Vagina (tissue), 2 donors: ENCODE data around the gene PRRG1. TPM values are rescaled to one million over a fixed set of nuclear protein-coding genes. Genes with fewer than 3 reads are reported as not detected.
"Not testable (repeated sequence)": the region's sequence is repeated elsewhere in the genome, so short reads cannot be mapped to it uniquely, and the experiment has no call there.

ENCODE experiments used
- DNase-seq, 2 donors: peaks; one replicate each; pipeline ENCODE4 v3.0.0-alpha.2; 2017; ENCODE audit errors: extremely low spot score in 2 of 2
- H3K27ac ChIP-seq: fragments of 200-600 bp; sonication (generic); one replicate; pipeline ENCODE4 v1.5.1; 2019
- H3K27me3 ChIP-seq: fragments of 200-600 bp; sonication (generic); one replicate; pipeline ENCODE4 v1.5.1; 2019
- H3K36me3 ChIP-seq, 2 donors: fragments of 200-600 bp; sonication (generic); one replicate each; pipeline ENCODE4 v1.5.1; 2017 to 2019
- H3K4me1 ChIP-seq: fragments of 200-600 bp; sonication (generic); one replicate; pipeline ENCODE4 v1.5.1; 2019
- H3K4me3 ChIP-seq, 2 donors: fragments of 200-600 bp; sonication (generic); 1 replicate in 1 of 2; 2 replicates in 1 of 2; pipeline ENCODE4 v1.5.1; 2016 to 2019
- H3K9me3 ChIP-seq: fragments of 200-600 bp; sonication (generic); one replicate; pipeline ENCODE4 v1.5.1; 2019
- POLR2A ChIP-seq, 2 donors: fragments of 450-650 bp; IDR thresholded peaks; one replicate each; pipeline ENCODE4 v1.6.1; 2017; ENCODE audit warnings: antibody characterized with exemption in 2 of 2, mild to moderate bottlenecking in 2 of 2, moderate library complexity in 2 of 2
- POLR2AphosphoS5 ChIP-seq, 2 donors: sonication (generic); formaldehyde crosslinking; IDR thresholded peaks; one replicate each; pipeline ENCODE4 v1.9.0; 2017; ENCODE audit warnings: antibody characterized with exemption in 2 of 2, mild to moderate bottlenecking in 2 of 2, low read depth in 1 of 2; ENCODE audit not compliant: insufficient read depth in 1 of 2
- intact Hi-C: fragments of 100-400 bp; cut with DNase I; formaldehyde crosslinking; loops from one replicate; pipeline ENCODE4 v1.15.1; 2023
- total RNA-seq: library from RNA; depleted of rRNA; stranded (reverse); fragments of >200 nt; gene quantifications from one replicate; pipeline ENCODE4 v1.2.3, GENCODE V29; 2016
- TF ChIP-seq, protein P1 (sequence below), 3 experiments: fragments of 450-650 bp in 2 of 3; fragments of 200-600 bp in 1 of 3; sonication (generic) in 1 of 3; IDR thresholded peaks; one replicate each; pipeline ENCODE4 v1.5.1; 2017 to 2019; ENCODE audit warnings: antibody characterized with exemption in 3 of 3, mild to moderate bottlenecking in 2 of 3, moderate library complexity in 2 of 3

Gene PRRG1
- total RNA-seq, 1 donor from 2014 or later: 9.8 TPM

DNA sequence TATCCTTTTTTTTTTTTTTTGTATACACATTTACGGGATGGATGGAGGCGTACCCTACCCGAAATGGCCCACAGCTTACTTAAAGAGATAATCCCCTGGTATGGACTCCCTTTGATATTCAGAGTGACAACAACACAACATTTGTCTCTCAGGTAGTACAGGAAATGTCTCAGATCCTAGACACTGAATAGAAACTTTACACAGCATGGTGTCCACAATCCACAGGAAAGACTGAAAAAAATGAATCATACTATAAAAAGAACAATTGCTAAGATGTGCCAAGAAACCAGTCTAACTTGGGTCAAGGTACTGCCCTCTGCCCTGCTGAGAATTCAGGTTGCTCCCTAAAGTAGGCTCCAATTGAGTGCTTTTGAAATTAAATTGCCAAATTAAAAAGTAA lies 121.5 kb downstream of the PRRG1 start:
- TF ChIP-seq POLR2A (IDR thresholded peaks at IDR 0.05) (no peak), POLR2AphosphoS5 (IDR thresholded peaks at IDR 0.05; ENCODE audit: insufficient read depth in 1 of 2, low read depth in 1 of 2) (no peak)
- TF ChIP-seq, protein P1, sequence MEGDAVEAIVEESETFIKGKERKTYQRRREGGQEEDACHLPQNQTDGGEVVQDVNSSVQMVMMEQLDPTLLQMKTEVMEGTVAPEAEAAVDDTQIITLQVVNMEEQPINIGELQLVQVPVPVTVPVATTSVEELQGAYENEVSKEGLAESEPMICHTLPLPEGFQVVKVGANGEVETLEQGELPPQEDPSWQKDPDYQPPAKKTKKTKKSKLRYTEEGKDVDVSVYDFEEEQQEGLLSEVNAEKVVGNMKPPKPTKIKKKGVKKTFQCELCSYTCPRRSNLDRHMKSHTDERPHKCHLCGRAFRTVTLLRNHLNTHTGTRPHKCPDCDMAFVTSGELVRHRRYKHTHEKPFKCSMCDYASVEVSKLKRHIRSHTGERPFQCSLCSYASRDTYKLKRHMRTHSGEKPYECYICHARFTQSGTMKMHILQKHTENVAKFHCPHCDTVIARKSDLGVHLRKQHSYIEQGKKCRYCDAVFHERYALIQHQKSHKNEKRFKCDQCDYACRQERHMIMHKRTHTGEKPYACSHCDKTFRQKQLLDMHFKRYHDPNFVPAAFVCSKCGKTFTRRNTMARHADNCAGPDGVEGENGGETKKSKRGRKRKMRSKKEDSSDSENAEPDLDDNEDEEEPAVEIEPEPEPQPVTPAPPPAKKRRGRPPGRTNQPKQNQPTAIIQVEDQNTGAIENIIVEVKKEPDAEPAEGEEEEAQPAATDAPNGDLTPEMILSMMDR (IDR thresholded peaks at IDR 0.05): no peak
- intact Hi-C loops: no loop called here
- Histone ChIP-seq H3K27me3 (no peaks in the 10 kb centered on the region), H3K9me3 (no peaks in the 10 kb centered on the region), H3K27ac (no peak overlapping the region), H3K4me1 (no peaks in the 10 kb centered on the region), H3K4me3 (no peak overlapping the region), H3K36me3 (no peaks in the 10 kb centered on the region)
- DNase-seq: no peak

DNA sequence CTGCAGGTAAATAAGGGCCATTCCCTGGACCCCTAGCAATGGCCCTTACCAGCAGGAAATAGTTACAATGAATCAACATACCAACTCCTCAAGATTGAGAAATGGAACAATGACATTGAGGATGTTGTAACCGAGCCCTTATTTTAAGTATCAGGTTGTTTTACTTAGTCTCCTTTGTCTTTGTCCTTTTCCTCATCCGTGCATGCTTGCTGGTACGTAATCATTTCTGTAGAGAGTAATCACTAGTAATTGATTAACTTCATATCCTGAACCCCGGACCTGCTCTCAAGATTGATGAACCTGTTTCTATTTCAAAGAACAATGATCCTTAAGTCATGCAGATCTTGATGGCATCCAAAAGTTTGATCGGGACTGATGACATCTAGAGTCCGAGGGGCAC lies 123.7 kb downstream of the PRRG1 start:
- no peak overlapping the region for H3K27ac ChIP-seq
- no peak for DNase-seq
- no peaks in the 10 kb centered on the region for H3K9me3 ChIP-seq
- no peaks in the 10 kb centered on the region for H3K4me1 ChIP-seq
- no peak for TF ChIP-seq POLR2A (IDR thresholded peaks at IDR 0.05)
- TF ChIP-seq, protein P1 (IDR thresholded peaks at IDR 0.05): no peak
- H3K36me3 ChIP-seq: no peaks in the 10 kb centered on the region
- no peak overlapping the region for H3K4me3 ChIP-seq
- H3K27me3 ChIP-seq: no peaks in the 10 kb centered on the region
- intact Hi-C loops: no loop called here

DNA sequence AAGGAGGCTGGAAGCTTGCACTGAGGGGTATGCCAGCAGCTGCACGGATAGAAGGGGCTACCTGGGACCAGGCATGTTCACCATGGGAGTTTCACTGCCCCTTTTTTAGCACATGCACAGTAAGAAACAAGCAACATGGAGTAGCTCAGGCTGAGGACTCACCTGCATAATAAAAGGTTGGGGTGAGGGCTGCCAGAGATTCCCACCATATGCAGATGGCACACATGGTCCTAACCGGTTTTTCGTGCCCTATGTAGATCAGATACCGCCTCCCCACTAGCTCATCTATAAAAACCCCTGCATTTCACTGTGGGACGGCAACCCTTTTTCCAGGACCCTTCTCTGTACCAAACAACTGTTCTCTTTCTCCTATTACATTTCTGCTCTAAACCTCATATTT lies 125.3 kb downstream of the PRRG1 start:
- Histone ChIP-seq H3K4me1 (no peaks in the 10 kb centered on the region), H3K27me3 (no peaks in the 10 kb centered on the region), H3K36me3 (no peaks in the 10 kb centered on the region), H3K4me3 (no peak overlapping the region), H3K27ac (no peak overlapping the region), H3K9me3 (no peaks in the 10 kb centered on the region)
- TF ChIP-seq, protein P1 (IDR thresholded peaks at IDR 0.05): no peak
- TF ChIP-seq POLR2AphosphoS5 (IDR thresholded peaks at IDR 0.05; ENCODE audit: insufficient read depth in 1 of 2, low read depth in 1 of 2) (no peak), POLR2A (IDR thresholded peaks at IDR 0.05) (no peak)
- intact Hi-C loops: no loop called here
- DNase-seq: no peak

DNA sequence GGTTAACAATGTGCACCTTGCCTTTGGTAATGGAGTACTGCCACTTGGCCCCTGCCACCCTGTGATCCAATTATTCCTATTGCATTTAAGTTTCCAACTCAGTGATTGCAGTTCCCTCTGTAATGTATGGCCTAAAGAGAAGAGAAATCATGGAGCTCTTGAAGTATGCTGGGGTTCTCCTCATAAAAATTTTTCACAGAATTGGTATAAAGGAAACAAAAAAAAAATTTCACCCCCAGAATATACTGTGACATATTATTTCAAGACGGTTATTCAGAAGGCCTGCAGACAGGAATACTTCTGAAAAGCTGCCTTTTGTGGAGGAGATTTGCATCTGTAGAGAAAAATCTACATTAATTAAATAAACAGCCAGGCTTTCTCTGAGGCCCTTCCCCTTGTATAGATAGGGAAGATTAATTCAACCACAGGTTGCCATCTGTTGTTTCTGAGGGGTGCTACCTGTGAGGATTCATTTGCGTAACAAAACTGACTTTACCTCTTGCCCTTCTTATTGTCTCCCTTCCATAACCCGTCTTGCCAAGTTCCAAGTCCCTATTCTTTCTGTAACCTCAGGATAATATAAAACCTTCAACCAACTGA lies 127.5 kb downstream of the PRRG1 start:
- Histone ChIP-seq H3K4me3 (no peak overlapping the region), H3K4me1 (no peaks in the 10 kb centered on the region), H3K9me3 (no peaks in the 10 kb centered on the region), H3K36me3 (no peaks in the 10 kb centered on the region), H3K27ac (no peak overlapping the region), H3K27me3 (no peaks in the 10 kb centered on the region)
- TF ChIP-seq, protein P1 (IDR thresholded peaks at IDR 0.05): no peak
- no peak for TF ChIP-seq POLR2AphosphoS5 (IDR thresholded peaks at IDR 0.05; ENCODE audit: insufficient read depth in 1 of 2, low read depth in 1 of 2)
- TF ChIP-seq POLR2A (IDR thresholded peaks at IDR 0.05): no peak
- intact Hi-C loops: no loop called here
- DNase-seq: no peak

DNA sequence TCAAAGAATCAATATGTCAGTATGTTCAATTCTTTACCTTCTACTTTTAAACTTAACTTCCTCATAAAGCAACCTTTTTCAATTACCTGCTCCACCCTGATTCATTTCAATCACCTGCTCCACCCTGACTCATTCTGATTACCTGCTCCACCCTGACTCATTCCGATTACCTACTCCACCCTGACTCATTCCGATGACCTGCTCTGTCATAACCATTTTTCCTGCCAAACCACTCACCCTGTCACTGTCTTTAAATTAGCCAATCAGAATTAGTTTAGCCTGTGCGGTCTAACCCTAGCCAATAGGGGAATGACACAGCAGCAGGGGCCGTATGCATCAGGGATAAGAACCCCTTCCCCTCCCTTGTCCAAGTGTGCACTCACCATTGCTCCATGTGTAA lies 135.2 kb downstream of the PRRG1 start:
- H3K36me3 ChIP-seq, intact Hi-C loops, H3K27me3 ChIP-seq, H3K27ac ChIP-seq, DNase-seq, H3K4me1 ChIP-seq, H3K9me3 ChIP-seq, H3K4me3 ChIP-seq: not testable (repeated sequence)
